K562 (cell line): ENCODE data around the gene PRKCB. TPM values are rescaled to one million over a fixed set of nuclear protein-coding genes. Genes with fewer than 3 reads are reported as not detected.

ENCODE experiments used
- ARID2 ChIP-seq: fragments of 450-650 bp; IDR thresholded peaks from 2 replicates; pipeline ENCODE4 v1.6.1; 2017; ENCODE audit warnings: antibody characterized with exemption, mild to moderate bottlenecking
- BACH1 ChIP-seq: fragments of 200-800 bp; sonication (Bioruptor generic); IDR thresholded peaks from 2 replicates; pipeline ENCODE4 v1.6.1; 2016; ENCODE audit warnings: missing genetic modification characterization, missing compliant biosample characterization
- CBX8 ChIP-seq: fragments of 200-600 bp; sonication (generic); IDR thresholded peaks from 2 replicates; pipeline ENCODE4 v1.6.1; 2012; ENCODE audit warnings: borderline replicate concordance, mixed run types, low read depth, mild to moderate bottlenecking, moderate library complexity, mixed read lengths, low read length, control low read depth, inconsistent platforms; ENCODE audit not compliant: poor library complexity, severe bottlenecking; ENCODE audit errors: extremely low read depth
- ETV5 ChIP-seq: sonication (generic); formaldehyde crosslinking; IDR thresholded peaks from 2 replicates; pipeline ENCODE4 v1.4.0; 2020; ENCODE audit warnings: low read depth, mild to moderate bottlenecking, missing genetic modification reagents
- ID3 ChIP-seq, 2 experiments: fragments of 250-450 bp in 1 of 2; fragments of 450-650 bp in 1 of 2; sonication (Bioruptor Pico) in 1 of 2; IDR thresholded peaks; 2 replicates each; pipeline versions ENCODE4 v1.6.1 to v1.8.0; 2016 to 2021; ENCODE audit warnings: mild to moderate bottlenecking in 2 of 2, moderate library complexity in 2 of 2, missing compliant biosample characterization in 1 of 2, missing genetic modification characterization in 1 of 2
- KAT7 ChIP-seq: sonication (generic); formaldehyde crosslinking; IDR thresholded peaks from 2 replicates; pipeline ENCODE4 v1.8.0; 2022; ENCODE audit warnings: missing genetic modification reagents, mild to moderate bottlenecking, borderline replicate concordance
- SLC30A9 ChIP-seq: fragments of 250-450 bp; sonication (Bioruptor Pico); IDR thresholded peaks from 2 replicates; pipeline ENCODE4 v1.8.0; 2022; ENCODE audit warnings: mild to moderate bottlenecking, moderate library complexity
- TRIM28 ChIP-seq: fragments of 450-650 bp; IDR thresholded peaks from 2 replicates; pipeline ENCODE4 v1.6.1; 2017
- TSC22D4 ChIP-seq: fragments of 450-650 bp; IDR thresholded peaks from 2 replicates; pipeline ENCODE4 v1.6.1; 2016; ENCODE audit warnings: missing genetic modification characterization, missing biosample characterization, control low read depth
- TSHZ1 ChIP-seq: fragments of 250-450 bp; sonication (Bioruptor Pico); IDR thresholded peaks from 2 replicates; pipeline ENCODE4 v1.4.0; 2020; ENCODE audit warnings: mild to moderate bottlenecking, moderate library complexity
- ZBTB5 ChIP-seq: fragments of 450-650 bp; IDR thresholded peaks from 2 replicates; pipeline ENCODE4 v1.6.1; 2017; ENCODE audit warnings: antibody characterized with exemption
- ZNF280A ChIP-seq: fragments of 450-650 bp; IDR thresholded peaks from 2 replicates; pipeline ENCODE4 v1.6.1; 2018; ENCODE audit warnings: mild to moderate bottlenecking, low read depth; ENCODE audit not compliant: partially characterized antibody
- ZNF354B ChIP-seq: fragments of 250-450 bp; sonication (Bioruptor Pico); IDR thresholded peaks from 2 replicates; pipeline ENCODE4 v1.4.0; 2020
- ZNF398 ChIP-seq: fragments of 250-450 bp; sonication (Bioruptor Pico); IDR thresholded peaks from 2 replicates; pipeline ENCODE4 v1.8.0; 2021; ENCODE audit warnings: moderate library complexity, mild to moderate bottlenecking, inconsistent platforms
- ZNF699 ChIP-seq: fragments of 250-450 bp; sonication (Bioruptor Pico); IDR thresholded peaks from 2 replicates; pipeline ENCODE4 v1.8.0; 2021; ENCODE audit warnings: mild to moderate bottlenecking, moderate library complexity; ENCODE audit not compliant: insufficient replicate concordance
- ZNF764 ChIP-seq: fragments of 250-450 bp; sonication (Bioruptor Pico); IDR thresholded peaks from 2 replicates; pipeline ENCODE4 v1.4.0; 2020; ENCODE audit warnings: low read depth, mild to moderate bottlenecking, moderate library complexity
- ZNF785 ChIP-seq: fragments of 250-450 bp; sonication (Bioruptor Pico); IDR thresholded peaks from 2 replicates; pipeline ENCODE4 v1.4.0; 2020; ENCODE audit warnings: mild to moderate bottlenecking
- polyA plus RNA-seq, 8 experiments: library from polyadenylated mRNA; depleted of rRNA in 4 of 8; stranded (reverse) in 5 of 8; unstranded in 3 of 8; fragments of >200 nt; fragmentation: Nextera tagmentation in 2 of 8; fragmentation: Illumina TruSeq in 1 of 8; extraction: Ambion mirVana in 2 of 8; extraction: Trizol in 1 of 8; gene quantifications; 2 replicates each; pipeline versions ENCODE4 v1.2.1 to v1.2.3, GENCODE V29; 2011 to 2014; ENCODE audit warnings: inconsistent platforms in 1 of 8, missing spikeins in 1 of 8
- total RNA-seq, 7 experiments: library from RNA; depleted of rRNA in 6 of 7; stranded (reverse); fragments of >200 nt in 6 of 7; fragmentation: Illumina TruSeq in 2 of 7; extraction: Trizol in 2 of 7; gene quantifications; 2 replicates each; pipeline versions ENCODE4 v1.2.1 to v1.2.3, GENCODE V29; 2011 to 2021; ENCODE audit warnings: low replicate concordance in 1 of 7

PRKCB gene
- total and polyA plus RNA-seq, 9 of the 15 experiments (the other 6 are each of a cell fraction or from before 2014, with no cell fraction given): 49.9 to 276 (median 148) TPM

GRCh38 chr16:23803591-23804123, 32.1 kb upstream of the PRKCB start (continued):
- TF ChIP-seq ZBTB5 (peak; percentile 61; the same call in 1 of the 2 replicates), ZNF398 (CRISPR knock-in tag) (no peak), CBX8 (no peak), ZNF699 (CRISPR knock-in tag) (no peak), TRIM28 (no peak), TSHZ1 (CRISPR knock-in tag) (no peak), ID3 (CRISPR knock-in tag; IDR thresholded peaks at IDR 0.05) (no peak), ID3 (tag; IDR thresholded peaks at IDR 0.05) (no peak), SLC30A9 (CRISPR knock-in tag) (no peak), ETV5 (CRISPR knock-in tag) (peak; percentile 31; the same call in 1 of the 2 replicates), ZNF354B (CRISPR knock-in tag) (no peak), ZNF764 (CRISPR knock-in tag) (peak; percentile 40; the same call in 1 of the 2 replicates), ZNF785 (CRISPR knock-in tag) (no peak), KAT7 (0 out of 2 replicates have a peak, but pooled peaks have one; percentile 34), ARID2 (peak; percentile 64), ZNF280A (peak; percentile 56), TSC22D4 (tag) (no peak; the same call in 1 of the 2 replicates), BACH1 (tag) (no peak)
